NB4 (cell line): ENCODE measurements around the gene ITSN1.

ENCODE experiments used
- TF ChIP-seq, protein P1 (sequence below): IDR thresholded peaks from one replicate; pipeline ENCODE4 v1.5.1; 2012; ENCODE audit warnings: low read depth, low read length
- TF ChIP-seq, protein P2 (sequence below): IDR thresholded peaks from 2 replicates; pipeline ENCODE4 v1.6.1; 2011; ENCODE audit warnings: low read depth, low read length

DNA sequence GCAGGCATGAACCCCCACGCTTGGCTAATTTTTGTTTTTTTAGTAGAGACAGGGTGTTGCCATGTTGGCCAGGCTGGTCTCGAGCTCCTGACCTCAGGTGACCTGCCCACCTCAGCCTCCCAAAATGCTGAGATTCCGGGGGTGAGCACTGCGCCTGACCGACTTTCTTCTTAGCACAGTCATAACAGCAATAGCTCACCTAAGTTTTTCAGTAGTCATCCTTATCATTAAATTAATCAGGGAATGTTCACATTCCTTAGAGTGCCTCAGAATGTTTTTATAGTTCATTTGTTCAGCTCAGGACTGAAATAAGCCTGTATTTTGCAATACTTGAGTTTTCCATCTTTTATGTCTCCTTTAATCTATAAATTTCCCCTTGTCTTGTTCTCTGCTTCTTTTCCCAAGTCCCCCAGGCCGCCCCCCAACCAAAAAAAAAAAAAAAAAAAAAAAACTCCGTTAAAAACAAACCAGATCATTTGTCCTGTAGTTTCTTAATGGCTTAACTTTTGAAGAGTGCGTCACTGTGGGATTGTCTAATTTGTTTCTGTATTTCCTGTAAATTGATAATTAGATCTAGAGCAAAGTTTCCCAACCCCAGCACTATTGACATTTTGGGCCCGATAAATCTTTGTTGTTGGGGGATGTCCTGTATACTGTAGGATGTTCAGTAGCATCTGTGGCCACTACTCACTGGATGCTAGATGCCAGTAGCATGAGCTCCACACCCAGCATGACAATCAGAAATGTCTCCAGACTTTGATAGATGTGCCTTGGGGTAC, 120.7 kb downstream of the ITSN1 start:
- TF ChIP-seq, protein P1, sequence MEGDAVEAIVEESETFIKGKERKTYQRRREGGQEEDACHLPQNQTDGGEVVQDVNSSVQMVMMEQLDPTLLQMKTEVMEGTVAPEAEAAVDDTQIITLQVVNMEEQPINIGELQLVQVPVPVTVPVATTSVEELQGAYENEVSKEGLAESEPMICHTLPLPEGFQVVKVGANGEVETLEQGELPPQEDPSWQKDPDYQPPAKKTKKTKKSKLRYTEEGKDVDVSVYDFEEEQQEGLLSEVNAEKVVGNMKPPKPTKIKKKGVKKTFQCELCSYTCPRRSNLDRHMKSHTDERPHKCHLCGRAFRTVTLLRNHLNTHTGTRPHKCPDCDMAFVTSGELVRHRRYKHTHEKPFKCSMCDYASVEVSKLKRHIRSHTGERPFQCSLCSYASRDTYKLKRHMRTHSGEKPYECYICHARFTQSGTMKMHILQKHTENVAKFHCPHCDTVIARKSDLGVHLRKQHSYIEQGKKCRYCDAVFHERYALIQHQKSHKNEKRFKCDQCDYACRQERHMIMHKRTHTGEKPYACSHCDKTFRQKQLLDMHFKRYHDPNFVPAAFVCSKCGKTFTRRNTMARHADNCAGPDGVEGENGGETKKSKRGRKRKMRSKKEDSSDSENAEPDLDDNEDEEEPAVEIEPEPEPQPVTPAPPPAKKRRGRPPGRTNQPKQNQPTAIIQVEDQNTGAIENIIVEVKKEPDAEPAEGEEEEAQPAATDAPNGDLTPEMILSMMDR: no peak
- TF ChIP-seq, protein P2, sequence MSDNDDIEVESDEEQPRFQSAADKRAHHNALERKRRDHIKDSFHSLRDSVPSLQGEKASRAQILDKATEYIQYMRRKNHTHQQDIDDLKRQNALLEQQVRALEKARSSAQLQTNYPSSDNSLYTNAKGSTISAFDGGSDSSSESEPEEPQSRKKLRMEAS: no peak
